Hepatocyte (in vitro differentiated cells): ENCODE results near the gene LRFN4.

ENCODE experiments used
- EZH2phosphoT487 ChIP-seq: fragments of 200-600 bp; sonication (generic); IDR thresholded peaks from one replicate; pipeline ENCODE4 v1.6.1; 2018; ENCODE audit warnings: antibody characterized with exemption, mild to moderate bottlenecking, low read depth, moderate library complexity; ENCODE audit not compliant: unreplicated experiment, severe bottlenecking
- TF ChIP-seq, protein P1 (sequence below): fragments of 200-600 bp; sonication (generic); IDR thresholded peaks from 2 replicates; pipeline ENCODE4 v1.5.1; 2016; ENCODE audit warnings: antibody characterized with exemption, mild to moderate bottlenecking; ENCODE audit not compliant: poor library complexity

DNA sequence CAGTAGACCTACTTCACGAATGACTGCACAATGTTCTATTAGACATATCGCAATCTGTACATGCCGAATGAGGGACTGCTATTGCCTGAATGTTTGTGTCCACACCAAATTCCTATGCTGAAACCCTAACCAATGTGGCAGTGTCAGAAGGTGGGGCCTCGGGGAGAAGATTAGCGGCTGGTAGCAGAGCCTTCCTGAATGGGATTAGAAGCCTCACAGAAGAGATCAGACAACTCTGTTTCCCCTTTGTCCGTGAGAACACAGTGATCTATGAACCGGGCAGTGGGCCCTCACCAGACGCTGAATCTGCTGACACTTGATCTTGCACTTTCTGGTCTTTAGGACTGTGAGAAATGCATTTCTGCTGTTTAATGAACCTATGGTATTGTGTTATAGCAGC, 33.1 kb downstream of the LRFN4 start:
- TF ChIP-seq, protein P1, sequence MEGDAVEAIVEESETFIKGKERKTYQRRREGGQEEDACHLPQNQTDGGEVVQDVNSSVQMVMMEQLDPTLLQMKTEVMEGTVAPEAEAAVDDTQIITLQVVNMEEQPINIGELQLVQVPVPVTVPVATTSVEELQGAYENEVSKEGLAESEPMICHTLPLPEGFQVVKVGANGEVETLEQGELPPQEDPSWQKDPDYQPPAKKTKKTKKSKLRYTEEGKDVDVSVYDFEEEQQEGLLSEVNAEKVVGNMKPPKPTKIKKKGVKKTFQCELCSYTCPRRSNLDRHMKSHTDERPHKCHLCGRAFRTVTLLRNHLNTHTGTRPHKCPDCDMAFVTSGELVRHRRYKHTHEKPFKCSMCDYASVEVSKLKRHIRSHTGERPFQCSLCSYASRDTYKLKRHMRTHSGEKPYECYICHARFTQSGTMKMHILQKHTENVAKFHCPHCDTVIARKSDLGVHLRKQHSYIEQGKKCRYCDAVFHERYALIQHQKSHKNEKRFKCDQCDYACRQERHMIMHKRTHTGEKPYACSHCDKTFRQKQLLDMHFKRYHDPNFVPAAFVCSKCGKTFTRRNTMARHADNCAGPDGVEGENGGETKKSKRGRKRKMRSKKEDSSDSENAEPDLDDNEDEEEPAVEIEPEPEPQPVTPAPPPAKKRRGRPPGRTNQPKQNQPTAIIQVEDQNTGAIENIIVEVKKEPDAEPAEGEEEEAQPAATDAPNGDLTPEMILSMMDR, result no peak
- no peak for TF ChIP-seq EZH2phosphoT487
